ENCODE data around the gene GAREM2. TPM values are rescaled to one million over a fixed set of nuclear protein-coding genes. Genes with fewer than 3 reads are reported as not detected.

The GAREM2 gene
- total RNA-seq, 1 donor from 2014 or later = under 0.01 TPM

- peaks cover 43% of the 10 kb centered on the region for H3K36me3 ChIP-seq (ENCODE audit: control insufficient read depth, insufficient read depth, low read length)
Measured at GRCh38 chr2:26196683-26197418, 24.0 kb downstream of the GAREM2 start.

GRCh38 chr2:26197516-26197915 is 24.6 kb downstream of the GAREM2 start:
- DNase-seq (ENCODE audit: low read depth) (no peak), FAIRE-seq (no peak)
- Histone ChIP-seq H3K27me3 (ENCODE audit: control insufficient read depth, insufficient read depth, low read length) (no peaks in the 10 kb centered on the region), H3K4me3 (ENCODE audit: low read depth, low read length) (no peak overlapping the region), H3K36me3 (ENCODE audit: control insufficient read depth, insufficient read depth, low read length) (peaks cover 42% of the 10 kb centered on the region)
- TF ChIP-seq, protein P1, sequence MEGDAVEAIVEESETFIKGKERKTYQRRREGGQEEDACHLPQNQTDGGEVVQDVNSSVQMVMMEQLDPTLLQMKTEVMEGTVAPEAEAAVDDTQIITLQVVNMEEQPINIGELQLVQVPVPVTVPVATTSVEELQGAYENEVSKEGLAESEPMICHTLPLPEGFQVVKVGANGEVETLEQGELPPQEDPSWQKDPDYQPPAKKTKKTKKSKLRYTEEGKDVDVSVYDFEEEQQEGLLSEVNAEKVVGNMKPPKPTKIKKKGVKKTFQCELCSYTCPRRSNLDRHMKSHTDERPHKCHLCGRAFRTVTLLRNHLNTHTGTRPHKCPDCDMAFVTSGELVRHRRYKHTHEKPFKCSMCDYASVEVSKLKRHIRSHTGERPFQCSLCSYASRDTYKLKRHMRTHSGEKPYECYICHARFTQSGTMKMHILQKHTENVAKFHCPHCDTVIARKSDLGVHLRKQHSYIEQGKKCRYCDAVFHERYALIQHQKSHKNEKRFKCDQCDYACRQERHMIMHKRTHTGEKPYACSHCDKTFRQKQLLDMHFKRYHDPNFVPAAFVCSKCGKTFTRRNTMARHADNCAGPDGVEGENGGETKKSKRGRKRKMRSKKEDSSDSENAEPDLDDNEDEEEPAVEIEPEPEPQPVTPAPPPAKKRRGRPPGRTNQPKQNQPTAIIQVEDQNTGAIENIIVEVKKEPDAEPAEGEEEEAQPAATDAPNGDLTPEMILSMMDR (IDR thresholded peaks at IDR 0.05; ENCODE audit: insufficient read depth, low read length, severe bottlenecking) = no peak

More at GRCh38 chr2:26196683-26197418, 24.0 kb downstream of the GAREM2 start:
- H3K27me3 ChIP-seq (ENCODE audit: control insufficient read depth, insufficient read depth, low read length) = no peaks in the 10 kb centered on the region
- TF ChIP-seq, protein P1 (IDR thresholded peaks at IDR 0.05; ENCODE audit: insufficient read depth, low read length, severe bottlenecking) = no peak
- no peak overlapping the region for H3K4me3 ChIP-seq (ENCODE audit: low read depth, low read length)
- no peak for FAIRE-seq
- no peak for DNase-seq (ENCODE audit: low read depth)

GRCh38 chr2:26202981-26203490 is 30.1 kb downstream of the GAREM2 start:
- FAIRE-seq (no peak), DNase-seq (ENCODE audit: low read depth) (no peak)
- no peak overlapping the region for H3K4me3 ChIP-seq (ENCODE audit: low read depth, low read length)
- TF ChIP-seq, protein P1 (IDR thresholded peaks at IDR 0.05; ENCODE audit: insufficient read depth, low read length, severe bottlenecking) = no peak
- peaks cover 25% of the 10 kb centered on the region for H3K36me3 ChIP-seq (ENCODE audit: control insufficient read depth, insufficient read depth, low read length)
- no peaks in the 10 kb centered on the region for H3K27me3 ChIP-seq (ENCODE audit: control insufficient read depth, insufficient read depth, low read length)

DNA sequence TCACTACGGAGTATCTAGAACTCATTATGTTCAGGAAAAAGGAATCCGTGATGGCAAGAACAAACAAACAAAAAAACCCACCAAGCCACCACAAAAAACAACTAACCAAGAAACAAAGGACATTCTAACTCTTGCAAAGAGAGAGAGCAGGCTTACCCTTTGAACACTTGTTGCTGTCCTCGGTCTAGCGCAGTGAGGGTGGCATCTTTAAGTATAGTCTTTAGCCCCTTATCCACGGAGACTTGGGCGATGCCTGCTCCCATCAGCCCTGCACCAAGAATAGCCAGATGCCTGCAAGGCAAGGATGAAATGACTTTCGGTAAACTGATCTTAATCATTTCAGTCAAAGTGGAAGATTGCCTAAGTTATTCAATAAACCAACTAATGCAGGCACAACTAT is 31.0 kb downstream of the GAREM2 start:
- no peak for FAIRE-seq
- TF ChIP-seq, protein P1 (IDR thresholded peaks at IDR 0.05; ENCODE audit: insufficient read depth, low read length, severe bottlenecking) = no peak
- H3K4me3 ChIP-seq (ENCODE audit: low read depth, low read length) = no peak overlapping the region
- DNase-seq (ENCODE audit: low read depth) = no peak
- no peaks in the 10 kb centered on the region for H3K27me3 ChIP-seq (ENCODE audit: control insufficient read depth, insufficient read depth, low read length)
- peaks cover 29% of the 10 kb centered on the region for H3K36me3 ChIP-seq (ENCODE audit: control insufficient read depth, insufficient read depth, low read length)

DNA sequence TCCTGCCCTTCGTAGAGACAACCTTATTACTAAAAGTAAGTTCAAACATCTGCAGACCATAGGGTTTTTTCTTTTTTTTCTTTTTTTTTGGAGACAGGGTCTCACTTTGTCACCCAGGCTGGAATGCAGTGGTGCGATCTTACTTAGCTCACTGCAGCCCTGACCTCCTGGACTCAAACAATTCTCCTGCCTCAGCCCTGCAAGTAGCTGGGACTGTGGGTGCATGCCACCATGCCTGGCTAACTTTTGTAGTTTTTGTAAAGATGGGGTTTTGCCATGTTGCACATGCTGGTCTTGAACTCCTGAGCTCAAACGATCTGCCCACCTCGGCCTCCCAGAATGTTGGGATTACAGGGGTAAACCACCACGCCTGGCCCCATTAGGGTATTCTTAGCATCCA is 39.1 kb downstream of the GAREM2 start:
- H3K36me3 ChIP-seq (ENCODE audit: control insufficient read depth, insufficient read depth, low read length) = peaks cover 13% of the 10 kb centered on the region
- TF ChIP-seq, protein P1 (IDR thresholded peaks at IDR 0.05; ENCODE audit: insufficient read depth, low read length, severe bottlenecking) = no peak

More for the DNA sequence above, 39.1 kb downstream of the GAREM2 start:
- Histone ChIP-seq H3K4me3 (ENCODE audit: low read depth, low read length) (no peak overlapping the region), H3K27me3 (ENCODE audit: control insufficient read depth, insufficient read depth, low read length) (no peaks in the 10 kb centered on the region)
- DNase-seq (ENCODE audit: low read depth) (no peak), FAIRE-seq (no peak)

All from bronchial epithelial cell (primary cell).